AG09309 (cell line): ENCODE data around the gene SPRED1.
"Not testable (repeated sequence)": the region's sequence is repeated elsewhere in the genome, so short reads cannot be mapped to it uniquely, and the experiment has no call there.

Source experiments
- DNase-seq: peaks from one replicate; pipeline ENCODE4 v3.0.0-alpha.2; 2010; ENCODE audit warnings: low read depth
- H3K4me3 ChIP-seq: 2 replicates; pipeline ENCODE4 v1.5.1; 2011; ENCODE audit warnings: mild to moderate bottlenecking, low read depth, low read length, moderate library complexity; ENCODE audit not compliant: control insufficient read depth
- CTCF ChIP-seq: IDR thresholded peaks from 2 replicates; pipeline ENCODE4 v1.5.1; 2011; ENCODE audit warnings: mild to moderate bottlenecking, low read depth, low read length, inconsistent platforms; ENCODE audit not compliant: insufficient read depth, control insufficient read depth; ENCODE audit errors: missing control alignments

SPRED1 gene

GRCh38 chr15:38274135-38274534, 21.5 kb downstream of the SPRED1 start:
- H3K4me3 ChIP-seq: no peak overlapping the region
- TF ChIP-seq CTCF: no peak
- DNase-seq: no peak

- no peak for TF ChIP-seq CTCF
- DNase-seq: no peak
- no peak overlapping the region for H3K4me3 ChIP-seq
Observed at GRCh38 chr15:38275959-38276358, 23.3 kb downstream of the SPRED1 start.

- not testable (repeated sequence) for H3K4me3 ChIP-seq, DNase-seq
Observed at GRCh38 chr15:38277281-38277680, 24.6 kb downstream of the SPRED1 start.

GRCh38 chr15:38281031-38281430, 28.4 kb downstream of the SPRED1 start:
- no peak overlapping the region for H3K4me3 ChIP-seq
- TF ChIP-seq CTCF: no peak
- DNase-seq: no peak

GRCh38 chr15:38283010-38283409, 30.4 kb downstream of the SPRED1 start:
- no peak for TF ChIP-seq CTCF
- no peak overlapping the region for H3K4me3 ChIP-seq

GRCh38 chr15:38285456-38285855, 32.8 kb downstream of the SPRED1 start:
- no peak overlapping the region for H3K4me3 ChIP-seq
- no peak for TF ChIP-seq CTCF
- no peak for DNase-seq

More at GRCh38 chr15:38283010-38283409, 30.4 kb downstream of the SPRED1 start:
- DNase-seq: no peak

GRCh38 chr15:38294126-38294525, 41.5 kb downstream of the SPRED1 start:
- DNase-seq: no peak
- TF ChIP-seq CTCF: no peak
- H3K4me3 ChIP-seq: no peak overlapping the region
